OCI-LY7 (cell line): ENCODE results near the gene EPO. TPM values are rescaled to one million over a fixed set of nuclear protein-coding genes. Genes with fewer than 3 reads are reported as not detected.

Source experiments
- BruUV-seq: library from RNA; stranded (reverse); fragments of 400-500 nt; replicated peaks from 2 replicates; lab custom pipeline; 2021; lab: Mats Ljungman, UMichigan
- CTCF ChIA-PET: fragments of 300-600 bp; sonication (Branson Sonifier 250); formaldehyde crosslinking; loops from one replicate; lab custom pipeline; 2022; ENCODE audit warnings: antibody characterized with exemption; ENCODE audit not compliant: unreplicated experiment; lab: Charles Lee
- POLR2A ChIA-PET: fragments of 300-600 bp; sonication (Branson Sonifier 250); formaldehyde crosslinking; loops from one replicate; lab custom pipeline; 2022; ENCODE audit warnings: antibody characterized with exemption; lab: Charles Lee
- DNase-seq: peaks from one replicate; pipeline ENCODE4 v3.0.0-alpha.2; 2015; ENCODE audit warnings: low spot score
- H2AFZ ChIP-seq: fragments of 200-600 bp; sonication (generic), shearing (Covaris generic); 2 replicates; pipeline ENCODE4 v1.6.1; 2014; ENCODE audit warnings: mild to moderate bottlenecking, antibody characterized with exemption, low read length, moderate library complexity
- H3K27ac ChIP-seq: fragments of 200-600 bp; sonication (generic); 2 replicates; pipeline ENCODE4 v1.5.1; 2014; ENCODE audit warnings: mixed run types, low read depth, mild to moderate bottlenecking, moderate library complexity, low read length, inconsistent platforms; ENCODE audit not compliant: poor library complexity, severe bottlenecking
- H3K36me3 ChIP-seq: fragments of 200-600 bp; sonication (generic); 2 replicates; pipeline ENCODE4 v1.6.1; 2014; ENCODE audit warnings: mild to moderate bottlenecking, antibody characterized with exemption, low read length, moderate library complexity, mixed read lengths; ENCODE audit not compliant: insufficient read depth
- H3K4me1 ChIP-seq: fragments of 200-600 bp; sonication (generic); 2 replicates; pipeline ENCODE4 v1.5.1; 2014; ENCODE audit warnings: mild to moderate bottlenecking, low read length; ENCODE audit not compliant: insufficient read depth, poor library complexity, severe bottlenecking
- H3K4me2 ChIP-seq: fragments of 200-600 bp; sonication (generic); 2 replicates; pipeline ENCODE4 v1.6.1; 2014; ENCODE audit warnings: mild to moderate bottlenecking, low read length
- H3K4me3 ChIP-seq: fragments of 200-600 bp; sonication (generic); 2 replicates; pipeline ENCODE4 v1.5.1; 2014; ENCODE audit warnings: mild to moderate bottlenecking, low read depth, low read length; ENCODE audit not compliant: poor library complexity, severe bottlenecking
- H3K79me2 ChIP-seq: fragments of 200-600 bp; sonication (generic); 2 replicates; pipeline ENCODE4 v1.6.1; 2016; ENCODE audit warnings: low read depth, mild to moderate bottlenecking, low read length, moderate library complexity, mixed read lengths; ENCODE audit not compliant: insufficient read depth
- H3K9me2 ChIP-seq: fragments of 200-600 bp; sonication (generic); 2 replicates; pipeline ENCODE4 v1.6.1; 2016; ENCODE audit warnings: mild to moderate bottlenecking, low read length, mixed read lengths; ENCODE audit not compliant: insufficient read depth
- H3K9me3 ChIP-seq: fragments of 200-600 bp; sonication (generic); 2 replicates; pipeline ENCODE4 v1.6.1; 2014; ENCODE audit warnings: mild to moderate bottlenecking, mixed run types, low read length, mixed read lengths
- H4K20me1 ChIP-seq: fragments of 200-600 bp; sonication (generic); 2 replicates; pipeline ENCODE4 v1.6.1; 2014; ENCODE audit warnings: mild to moderate bottlenecking, antibody characterized with exemption, low read length, moderate library complexity, mixed read lengths; ENCODE audit not compliant: insufficient read depth
- EZH2phosphoT487 ChIP-seq: fragments of 200-600 bp; sonication (generic); IDR thresholded peaks from 2 replicates; pipeline ENCODE4 v1.6.1; 2018; ENCODE audit warnings: low read depth, borderline replicate concordance, mild to moderate bottlenecking, mixed run types, antibody characterized with exemption, low read length, moderate library complexity, mixed read lengths
- intact Hi-C: fragments of 100-400 bp; cut with micrococcal nuclease; formaldehyde crosslinking; loops from one replicate; pipeline ENCODE4 v1.10.0; 2022; ENCODE audit not compliant: unreplicated experiment
- total RNA-seq, 2 experiments: library from RNA; depleted of rRNA in 1 of 2; stranded (reverse); fragments of >200 nt in 1 of 2; shearing (Covaris generic) in 1 of 2; gene quantifications; 2 replicates each; pipeline ENCODE4 v1.2.3, GENCODE V29; 2014 to 2022
- TF ChIP-seq, protein P1 (sequence below): fragments of 200-600 bp; sonication (generic); conservative IDR thresholded peaks from 2 replicates; pipeline ENCODE4 v1.5.1; 2014; ENCODE audit warnings: mild to moderate bottlenecking, antibody characterized with exemption, low read length, moderate library complexity, mixed read lengths

Gene EPO
- total RNA-seq, 2 experiments from 2014 or later = 0.13 TPM; not detected in 1

DNA sequence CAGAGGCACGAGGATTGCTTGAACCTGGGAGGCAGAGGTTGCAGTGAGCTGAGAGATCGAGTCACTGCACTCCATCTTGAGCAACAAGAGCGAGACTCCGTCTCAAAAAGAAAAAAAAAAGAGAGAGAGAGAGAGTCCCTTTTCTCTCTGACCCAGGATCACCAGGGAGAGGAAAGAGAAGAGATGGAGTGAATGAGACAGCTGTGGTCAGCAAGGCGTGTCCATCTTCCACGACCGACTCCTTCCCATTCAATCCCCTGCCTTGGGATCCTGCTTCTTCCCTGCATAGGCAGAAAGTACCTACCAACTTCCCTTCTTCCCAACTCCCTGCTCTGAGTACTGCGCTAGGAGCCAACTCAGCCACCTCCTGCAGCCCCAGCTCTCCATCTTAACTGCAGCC is 7.9 kb downstream of the EPO start:
- Histone ChIP-seq H3K27ac (no peak overlapping the region), H3K9me2 (no peaks in the 10 kb centered on the region), H3K36me3 (no peaks in the 10 kb centered on the region), H3K4me3 (no peak overlapping the region), H3K4me2 (no peak overlapping the region), H3K79me2 (no peaks in the 10 kb centered on the region), H2AFZ (no peak overlapping the region), H4K20me1 (no peaks in the 10 kb centered on the region), H3K9me3 (no peaks in the 10 kb centered on the region), H3K4me1 (no peaks in the 10 kb centered on the region)
- intact Hi-C loops = loop anchor here (2.0 kb wide), 1 partner anchor 15 kb away; no protein-coding TSS in a partner anchor
- TF ChIP-seq, protein P1, sequence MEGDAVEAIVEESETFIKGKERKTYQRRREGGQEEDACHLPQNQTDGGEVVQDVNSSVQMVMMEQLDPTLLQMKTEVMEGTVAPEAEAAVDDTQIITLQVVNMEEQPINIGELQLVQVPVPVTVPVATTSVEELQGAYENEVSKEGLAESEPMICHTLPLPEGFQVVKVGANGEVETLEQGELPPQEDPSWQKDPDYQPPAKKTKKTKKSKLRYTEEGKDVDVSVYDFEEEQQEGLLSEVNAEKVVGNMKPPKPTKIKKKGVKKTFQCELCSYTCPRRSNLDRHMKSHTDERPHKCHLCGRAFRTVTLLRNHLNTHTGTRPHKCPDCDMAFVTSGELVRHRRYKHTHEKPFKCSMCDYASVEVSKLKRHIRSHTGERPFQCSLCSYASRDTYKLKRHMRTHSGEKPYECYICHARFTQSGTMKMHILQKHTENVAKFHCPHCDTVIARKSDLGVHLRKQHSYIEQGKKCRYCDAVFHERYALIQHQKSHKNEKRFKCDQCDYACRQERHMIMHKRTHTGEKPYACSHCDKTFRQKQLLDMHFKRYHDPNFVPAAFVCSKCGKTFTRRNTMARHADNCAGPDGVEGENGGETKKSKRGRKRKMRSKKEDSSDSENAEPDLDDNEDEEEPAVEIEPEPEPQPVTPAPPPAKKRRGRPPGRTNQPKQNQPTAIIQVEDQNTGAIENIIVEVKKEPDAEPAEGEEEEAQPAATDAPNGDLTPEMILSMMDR = no peak
- no peak for TF ChIP-seq EZH2phosphoT487
- no peak for DNase-seq
- no TSS peak for BruUV-seq
- ChIA-PET POLR2A (interaction anchor here (0.5 to 0.7 kb wide), 3 partner anchors 26 to 487 kb away, joined by 3 to 4 read pairs (median 3); no protein-coding TSS in a partner anchor), CTCF (no interaction called here)

DNA sequence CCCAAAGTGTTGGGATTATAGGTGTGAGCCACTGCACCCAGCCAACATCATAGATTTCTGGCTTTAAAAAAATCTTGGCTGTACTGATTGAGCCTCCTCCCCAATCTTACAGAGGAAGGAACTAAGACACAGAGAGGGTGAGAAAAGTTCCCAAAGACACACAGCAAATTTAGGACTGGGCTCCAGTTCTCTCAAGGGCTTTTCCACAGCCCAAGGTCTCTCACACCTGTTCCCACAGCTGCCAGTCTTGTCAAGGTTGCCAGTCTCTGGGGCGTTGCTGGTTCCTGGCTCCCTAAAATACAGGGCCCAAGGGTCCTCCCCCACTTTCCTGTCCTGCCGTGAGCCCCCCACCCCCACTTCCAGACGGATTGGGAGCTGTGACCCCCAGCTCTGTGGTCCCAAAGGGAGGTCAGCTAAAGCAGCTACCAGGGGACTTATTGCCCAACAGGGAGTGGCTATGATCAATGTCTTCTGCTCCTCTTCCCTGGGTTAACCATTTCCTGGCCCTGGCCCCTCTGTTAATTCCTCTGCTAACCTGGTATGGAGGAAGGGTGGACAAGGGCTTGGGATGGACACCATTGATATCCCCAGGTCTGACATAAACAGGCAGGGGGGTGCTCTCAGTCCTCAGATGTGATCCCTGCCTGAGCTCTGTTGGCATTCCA is 10.0 kb downstream of the EPO start:
- no peaks in the 10 kb centered on the region for H4K20me1 ChIP-seq
- H3K4me1 ChIP-seq = no peaks in the 10 kb centered on the region
- H3K9me3 ChIP-seq = no peaks in the 10 kb centered on the region
- POLR2A ChIA-PET = interaction anchor here (0.6 kb wide), 1 partner anchor 71 kb away, joined by 3 read pairs; no protein-coding TSS in a partner anchor
- H3K9me2 ChIP-seq = no peaks in the 10 kb centered on the region
- no TSS peak for BruUV-seq
- no peak overlapping the region for H3K27ac ChIP-seq
- no peaks in the 10 kb centered on the region for H3K79me2 ChIP-seq
- no peak overlapping the region for H2AFZ ChIP-seq
- CTCF ChIA-PET = no interaction called here
- no peak for TF ChIP-seq EZH2phosphoT487
- TF ChIP-seq, protein P1 = no peak
- no peak overlapping the region for H3K4me3 ChIP-seq
- DNase-seq = no peak
- intact Hi-C loops = no loop called here
- no peak overlapping the region for H3K4me2 ChIP-seq
- H3K36me3 ChIP-seq = no peaks in the 10 kb centered on the region

DNA sequence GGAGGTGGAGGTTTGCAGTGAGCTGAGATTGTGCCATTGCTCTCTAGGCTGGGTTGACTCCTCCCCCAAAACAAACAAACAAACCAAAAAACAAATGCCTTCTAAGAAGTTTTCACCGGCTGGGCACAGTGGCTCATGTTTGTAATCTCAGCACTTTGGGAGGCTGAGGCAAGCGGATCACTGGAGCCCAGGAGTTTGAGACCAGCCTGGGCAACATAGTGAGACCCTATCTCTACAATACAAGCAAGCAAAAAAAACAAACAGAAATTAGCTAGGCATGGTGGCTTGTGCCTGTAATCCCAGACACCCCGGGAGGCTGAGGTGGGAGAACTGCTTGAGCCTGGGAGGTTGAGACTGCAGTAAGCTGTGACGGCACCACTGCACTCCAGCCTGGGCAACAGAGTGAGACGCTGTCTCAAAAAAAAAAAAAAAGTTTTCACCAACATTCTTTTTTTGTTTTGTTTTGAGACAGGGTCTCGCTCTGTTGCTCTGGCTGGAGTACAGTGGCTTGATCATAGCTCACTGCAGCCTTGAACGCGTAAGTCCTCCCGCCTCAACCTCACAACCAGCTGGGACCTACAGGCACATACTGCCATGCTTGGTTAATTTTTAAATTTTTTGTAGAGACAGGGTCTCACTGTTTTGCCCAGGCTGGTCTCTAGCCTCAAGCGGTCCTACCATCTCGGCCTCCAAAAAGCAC is 11.8 kb downstream of the EPO start:
- POLR2A ChIA-PET = interaction anchor here (0.6 kb wide), 1 partner anchor 169 kb away, joined by 3 read pairs; no protein-coding TSS in a partner anchor
- no peaks in the 10 kb centered on the region for H3K9me3 ChIP-seq
- DNase-seq = no peak
- no peaks in the 10 kb centered on the region for H4K20me1 ChIP-seq
- no peak overlapping the region for H3K4me3 ChIP-seq
- H3K4me2 ChIP-seq = no peak overlapping the region
- H3K27ac ChIP-seq = no peak overlapping the region
- CTCF ChIA-PET = no interaction called here
- TF ChIP-seq, protein P1 = no peak
- no peak for TF ChIP-seq EZH2phosphoT487
- H3K9me2 ChIP-seq = no peaks in the 10 kb centered on the region
- no peaks in the 10 kb centered on the region for H3K4me1 ChIP-seq
- no peak overlapping the region for H2AFZ ChIP-seq
- H3K36me3 ChIP-seq = no peaks in the 10 kb centered on the region
- BruUV-seq = no TSS peak
- H3K79me2 ChIP-seq = no peaks in the 10 kb centered on the region
- intact Hi-C loops = no loop called here
